Right lobe of liver (tissue), 6 donors: ENCODE measurements around the gene SLC13A4. TPM values are rescaled to one million over a fixed set of nuclear protein-coding genes. Genes with fewer than 3 reads are reported as not detected.
"Not testable (repeated sequence)": the region's sequence is repeated elsewhere in the genome, so short reads cannot be mapped to it uniquely, and the experiment has no call there.

Source experiments
- ATAC-seq, 4 donors: fragments of 200-7000 bp; cut with Tn5 transposase; one replicate each; pipeline ENCODE4 v1.9.1; 2020; ENCODE audit warnings: mild to moderate bottlenecking in 4 of 4, moderate library complexity in 4 of 4
- DNase-seq, 3 donors: peaks; one replicate each; pipeline ENCODE4 v3.0.0-alpha.2; 2020
- H3K27ac ChIP-seq, 3 donors: fragments of 200-600 bp; one replicate each; pipeline ENCODE4 v1.8.0; 2022
- H3K27me3 ChIP-seq, 2 donors: fragments of 200-600 bp; one replicate each; pipeline ENCODE4 v1.8.0; 2022
- H3K36me3 ChIP-seq, 4 donors: fragments of 200-600 bp; sonication (generic) in 1 of 4; one replicate each; pipeline versions ENCODE4 v1.5.1 to v1.8.0; 2017 to 2022; ENCODE audit warnings: control low read depth in 1 of 4
- H3K4me1 ChIP-seq, 4 donors: fragments of 200-600 bp; sonication (generic) in 1 of 4; one replicate each; pipeline versions ENCODE4 v1.5.1 to v1.8.0; 2017 to 2022; ENCODE audit warnings: control low read depth in 1 of 4
- H3K4me3 ChIP-seq, 3 donors: fragments of 200-600 bp; one replicate each; pipeline ENCODE4 v1.8.0; 2022
- H3K9me3 ChIP-seq, 4 donors: fragments of 200-600 bp; sonication (generic) in 1 of 4; one replicate each; pipeline versions ENCODE4 v1.5.1 to v1.8.0; 2017 to 2022; ENCODE audit warnings: control low read depth in 1 of 4
- CTCF ChIP-seq, 4 donors: fragments of 200-600 bp in 3 of 4; fragments of 450-650 bp in 1 of 4; IDR thresholded peaks; one replicate each; pipeline versions ENCODE4 v1.5.1 to v1.8.0; 2016 to 2022; ENCODE audit warnings: antibody characterized with exemption in 4 of 4, mild to moderate bottlenecking in 2 of 4
- POLR2A ChIP-seq: fragments of 450-650 bp; IDR thresholded peaks from one replicate; pipeline ENCODE4 v1.6.1; 2017; ENCODE audit warnings: antibody characterized with exemption, mild to moderate bottlenecking
- WGBS: methylation state at CpG from one replicate; pipeline ENCODE4 v1.1.6; 2018; ENCODE audit warnings: low coverage, low lambda C conversion rate; ENCODE audit not compliant: insufficient coverage; ENCODE audit errors: missing lambda C conversion rate; 5-methylcytosine and 5-hydroxymethylcytosine counted together
- intact Hi-C, 2 donors: fragments of 100-400 bp; cut with DNase I; formaldehyde crosslinking; loops; one replicate each; pipeline versions ENCODE4 v1.11.2 to v1.14.1; 2022
- total RNA-seq, 6 experiments: library from RNA; depleted of rRNA in 2 of 6; stranded (reverse); fragments of >200 nt in 2 of 6; fragmentation: NEBNext Ultra II Directional in 3 of 6; extraction: Animal tissue kit (Norgen Biotek cat#: 25700) in 3 of 6; gene quantifications; one replicate each; pipeline versions ENCODE4 v1.1.0 to v1.2.4, GENCODE V29; 2016 to 2023
- donor health status: DM: no; HTN: yes; CAD: no.
- donor health status: DM: no; HTN: no; CAD: no.
- donor health status: DM: no; HTN: no; CAD: no.
- donor health status: DM: no; HTN: yes; CAD: no.
- donor health status: DM: no; HTN: yes; CAD: no.

SLC13A4 gene
- total RNA-seq, 6 experiments from 2014 or later = 0.09 to 0.25 (median 0.18) TPM; not detected in 2

DNA sequence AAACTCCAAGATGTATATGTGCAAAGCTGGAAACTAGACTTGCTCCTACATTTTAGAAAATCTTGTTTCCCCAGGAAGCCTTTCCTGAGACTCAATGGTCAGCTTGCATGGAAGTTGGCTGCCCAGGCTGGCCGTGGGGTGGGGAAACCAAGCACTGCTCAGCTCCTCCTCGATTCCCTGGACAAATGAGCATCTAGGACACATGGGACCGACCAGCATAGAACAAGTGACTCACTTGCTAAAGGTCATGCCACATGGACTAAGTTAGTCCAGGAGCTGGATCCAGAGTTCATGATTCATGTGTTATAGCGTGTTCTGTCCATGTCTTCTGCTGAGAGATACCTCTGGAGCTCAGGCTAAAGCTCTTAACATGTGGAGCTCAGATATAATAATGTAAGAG, 14.4 kb upstream of the SLC13A4 start:
- no peaks in the 10 kb centered on the region for H3K36me3 ChIP-seq
- no peak overlapping the region for H3K27ac ChIP-seq
- H3K4me1 ChIP-seq = no peaks in the 10 kb centered on the region
- no peaks in the 10 kb centered on the region for H3K27me3 ChIP-seq
- TF ChIP-seq CTCF (IDR thresholded peaks at IDR 0.05) (no peak), POLR2A (no peak)
- intact Hi-C loops = no loop called here
- H3K9me3 ChIP-seq = no peaks in the 10 kb centered on the region
- WGBS = 57% methylated on average over 4 of the region's 4 CpGs
- no peak for DNase-seq
- H3K4me3 ChIP-seq = no peak overlapping the region
- ATAC-seq = no peak

- Histone ChIP-seq H3K27me3 (no peaks in the 10 kb centered on the region), H3K9me3 (no peaks in the 10 kb centered on the region), H3K27ac (no peak overlapping the region), H3K4me3 (no peak overlapping the region), H3K36me3 (no peaks in the 10 kb centered on the region), H3K4me1 (no peaks in the 10 kb centered on the region)
- intact Hi-C loops = no loop called here
- 10% methylated on average over 2 of the region's 2 CpGs for WGBS
- DNase-seq (no peak), ATAC-seq (no peak)
- no peak for TF ChIP-seq POLR2A
- TF ChIP-seq CTCF (IDR thresholded peaks at IDR 0.05) = no peak
These were observed 13.9 kb upstream of the SLC13A4 start for GRCh38 chr7:135741905-135742304.

DNA sequence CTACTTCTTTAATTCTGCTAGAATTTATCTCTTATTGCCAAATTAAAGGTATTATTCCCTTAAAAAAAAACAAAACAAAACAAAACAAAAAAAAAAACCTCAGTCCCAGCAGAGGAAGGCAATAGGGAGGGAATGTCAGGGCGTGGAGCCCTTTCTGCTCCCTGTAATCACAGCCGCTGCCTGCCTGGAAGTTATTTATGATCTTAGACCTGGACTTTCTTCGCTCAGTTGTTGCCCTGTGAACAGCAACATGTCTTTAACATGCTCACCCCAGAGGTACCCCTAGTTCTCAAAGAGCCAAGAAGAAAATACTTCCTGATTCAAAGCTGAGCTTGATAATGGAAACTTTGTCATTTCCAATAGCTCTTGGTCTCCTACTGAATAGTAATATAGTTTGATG, 12.9 kb upstream of the SLC13A4 start:
- TF ChIP-seq CTCF (IDR thresholded peaks at IDR 0.05) (no peak), POLR2A (no peak)
- Histone ChIP-seq H3K4me3 (no peak overlapping the region), H3K27ac (no peak overlapping the region), H3K4me1 (no peaks in the 10 kb centered on the region), H3K27me3 (no peaks in the 10 kb centered on the region), H3K36me3 (no peaks in the 10 kb centered on the region), H3K9me3 (no peaks in the 10 kb centered on the region)
- ATAC-seq = no peak
- 32% methylated on average over 3 of the region's 3 CpGs for WGBS
- intact Hi-C loops = no loop called here
- DNase-seq = no peak

- 89% methylated on average over 4 of the region's 10 CpGs for WGBS
- H3K4me1 ChIP-seq, H3K9me3 ChIP-seq, H3K27me3 ChIP-seq, H3K4me3 ChIP-seq, H3K27ac ChIP-seq, ATAC-seq, DNase-seq, intact Hi-C loops, H3K36me3 ChIP-seq: not testable (repeated sequence)
These were observed 9.3 kb upstream of the SLC13A4 start for GRCh38 chr7:135737306-135737647.

DNA sequence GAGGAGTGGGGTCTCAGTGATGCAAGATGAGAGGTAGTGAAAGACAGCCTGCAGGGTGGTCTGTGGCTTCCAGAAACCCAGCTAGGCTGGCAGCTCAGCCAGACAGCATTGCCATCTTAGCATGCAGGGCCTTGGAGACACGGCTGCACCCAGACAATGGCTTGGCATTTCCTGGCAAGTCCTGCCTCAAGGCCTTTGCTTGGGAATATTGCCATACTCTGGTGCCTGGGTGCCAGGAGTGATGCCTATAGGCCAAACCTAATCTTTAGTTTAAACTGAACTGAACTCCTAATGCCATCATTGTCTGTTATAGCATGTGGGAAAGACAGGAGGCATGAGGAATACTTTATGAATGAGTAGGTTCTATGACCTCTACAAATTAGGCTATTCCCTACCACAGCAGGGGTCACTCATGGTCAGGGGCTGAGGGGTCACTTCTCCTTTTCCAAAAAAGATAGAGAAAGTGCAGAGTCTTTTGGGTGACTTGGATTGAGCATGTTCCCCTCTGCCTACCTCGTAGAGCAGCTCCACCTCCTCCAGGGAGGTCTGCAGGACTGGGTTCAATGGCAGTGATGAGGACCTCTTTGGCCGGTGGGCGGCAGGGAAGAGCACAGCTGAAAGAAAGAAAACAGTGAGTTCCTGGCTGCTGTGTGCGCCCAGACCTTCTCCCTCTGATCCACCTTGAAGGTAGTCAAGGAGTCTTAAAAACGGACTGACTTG, 8.8 kb upstream of the SLC13A4 start:
- Histone ChIP-seq H3K4me3 (no peak overlapping the region), H3K4me1 (no peaks in the 10 kb centered on the region), H3K27me3 (no peaks in the 10 kb centered on the region), H3K36me3 (no peaks in the 10 kb centered on the region), H3K9me3 (no peaks in the 10 kb centered on the region), H3K27ac (no peak overlapping the region)
- ATAC-seq (no peak), DNase-seq (no peak)
- TF ChIP-seq CTCF (IDR thresholded peaks at IDR 0.05) (no peak), POLR2A (no peak)
- intact Hi-C loops = no loop called here
- WGBS = 47% methylated on average over 2 of the region's 6 CpGs
